AG04449 (cell line): ENCODE results near the gene ZNF491.

Source experiments
- CTCF ChIA-PET: fragments of 350-600 bp; formaldehyde crosslinking; extraction: SDS; loops from one replicate; lab custom pipeline; 2021; ENCODE audit warnings: antibody characterized with exemption; lab: Yijun Ruan, JAX
- POLR2A ChIA-PET: fragments of 400-600, 350-600 bp; formaldehyde crosslinking; extraction: SDS; loops from one replicate; lab custom pipeline; 2020; ENCODE audit warnings: antibody characterized with exemption, inconsistent platforms; lab: Yijun Ruan, JAX
- DNase-seq: peaks from one replicate; pipeline ENCODE4 v3.0.0-alpha.2; 2010; ENCODE audit warnings: low read depth, low spot score
- H3K4me3 ChIP-seq: 2 replicates; pipeline ENCODE4 v1.5.1; 2011; ENCODE audit warnings: low read depth, mild to moderate bottlenecking, control low read depth, low read length
- TF ChIP-seq, protein P1 (sequence below): IDR thresholded peaks from one replicate; pipeline ENCODE4 v1.5.1; 2011; ENCODE audit warnings: mild to moderate bottlenecking, moderate library complexity, low read length, control low read depth, inconsistent platforms; ENCODE audit not compliant: insufficient read depth; ENCODE audit errors: missing control alignments

Gene ZNF491

DNA sequence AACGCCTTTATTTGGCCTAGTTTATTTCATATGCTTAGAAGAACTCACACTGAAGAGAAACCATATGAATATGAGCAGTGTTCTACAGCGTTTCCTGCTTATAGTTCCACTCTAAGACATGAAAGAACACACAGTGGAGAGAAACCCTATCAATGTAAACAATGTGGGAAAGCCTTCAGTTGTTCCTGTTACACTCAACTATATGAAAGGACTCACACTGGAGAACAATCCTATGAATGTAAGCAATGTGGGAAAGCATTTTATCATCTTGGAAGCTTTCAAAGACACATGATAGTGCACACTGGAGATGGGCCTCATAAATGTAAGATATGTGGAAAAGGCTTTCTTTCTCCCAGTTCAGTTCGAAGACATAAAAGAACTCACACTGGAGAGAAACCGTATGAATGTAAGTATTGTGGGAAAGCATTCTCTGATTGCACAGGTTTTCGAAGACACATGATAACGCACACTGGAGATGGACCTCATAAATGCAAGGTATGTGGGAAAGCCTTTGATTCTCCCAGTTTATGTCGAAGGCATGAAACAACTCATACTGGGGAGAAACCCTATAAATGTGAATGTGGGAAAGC lies 17.8 kb upstream of the ZNF491 start:
- TF ChIP-seq, protein P1, sequence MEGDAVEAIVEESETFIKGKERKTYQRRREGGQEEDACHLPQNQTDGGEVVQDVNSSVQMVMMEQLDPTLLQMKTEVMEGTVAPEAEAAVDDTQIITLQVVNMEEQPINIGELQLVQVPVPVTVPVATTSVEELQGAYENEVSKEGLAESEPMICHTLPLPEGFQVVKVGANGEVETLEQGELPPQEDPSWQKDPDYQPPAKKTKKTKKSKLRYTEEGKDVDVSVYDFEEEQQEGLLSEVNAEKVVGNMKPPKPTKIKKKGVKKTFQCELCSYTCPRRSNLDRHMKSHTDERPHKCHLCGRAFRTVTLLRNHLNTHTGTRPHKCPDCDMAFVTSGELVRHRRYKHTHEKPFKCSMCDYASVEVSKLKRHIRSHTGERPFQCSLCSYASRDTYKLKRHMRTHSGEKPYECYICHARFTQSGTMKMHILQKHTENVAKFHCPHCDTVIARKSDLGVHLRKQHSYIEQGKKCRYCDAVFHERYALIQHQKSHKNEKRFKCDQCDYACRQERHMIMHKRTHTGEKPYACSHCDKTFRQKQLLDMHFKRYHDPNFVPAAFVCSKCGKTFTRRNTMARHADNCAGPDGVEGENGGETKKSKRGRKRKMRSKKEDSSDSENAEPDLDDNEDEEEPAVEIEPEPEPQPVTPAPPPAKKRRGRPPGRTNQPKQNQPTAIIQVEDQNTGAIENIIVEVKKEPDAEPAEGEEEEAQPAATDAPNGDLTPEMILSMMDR = no peak
- POLR2A ChIA-PET = no interaction called here
- H3K4me3 ChIP-seq = no peak overlapping the region
- CTCF ChIA-PET = interaction anchor here (5.9 kb wide), 1 partner anchor 16 kb away, joined by 31 read pairs; the partner anchor contains the start of gene ZNF491
- no peak for DNase-seq

DNA sequence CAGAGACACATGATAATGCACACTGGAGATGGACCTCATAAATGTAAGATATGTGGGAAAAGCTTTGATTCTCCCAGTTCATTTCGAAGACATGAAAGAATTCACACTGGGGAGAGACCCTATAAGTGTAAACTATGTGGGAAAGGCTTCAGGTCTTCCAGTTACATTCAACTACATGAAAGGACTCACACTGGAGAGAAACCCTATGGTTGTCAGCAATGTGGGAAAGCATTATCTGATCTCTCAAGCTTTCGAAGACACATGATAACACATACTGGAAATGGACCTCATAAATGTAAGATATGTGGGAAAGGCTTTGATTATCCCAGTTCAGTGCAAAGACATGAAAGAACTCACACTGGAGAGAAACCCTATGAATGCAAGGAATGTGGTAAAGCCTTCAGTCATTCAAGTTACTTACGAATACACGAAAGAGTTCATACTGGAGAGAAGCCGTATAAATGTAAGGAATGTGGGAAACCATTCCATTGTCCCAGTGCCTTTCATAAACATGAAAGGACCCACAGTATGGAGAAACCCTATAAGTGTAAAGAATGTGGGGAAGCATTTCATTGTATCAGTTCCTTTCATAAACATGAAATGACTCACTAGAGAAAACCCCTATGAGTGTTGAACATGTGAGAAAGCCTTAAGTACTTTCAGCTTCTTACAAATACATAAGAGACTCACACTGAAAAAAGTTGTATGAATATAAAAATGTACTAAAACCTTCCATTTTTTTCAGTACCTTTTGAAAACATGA lies 16.8 kb upstream of the ZNF491 start:
- no peak overlapping the region for H3K4me3 ChIP-seq
- TF ChIP-seq, protein P1 = no peak
- POLR2A ChIA-PET = no interaction called here
- CTCF ChIA-PET = interaction anchor here (5.9 kb wide), 1 partner anchor 16 kb away, joined by 31 read pairs; the partner anchor contains the start of gene ZNF491
- no peak for DNase-seq

DNA sequence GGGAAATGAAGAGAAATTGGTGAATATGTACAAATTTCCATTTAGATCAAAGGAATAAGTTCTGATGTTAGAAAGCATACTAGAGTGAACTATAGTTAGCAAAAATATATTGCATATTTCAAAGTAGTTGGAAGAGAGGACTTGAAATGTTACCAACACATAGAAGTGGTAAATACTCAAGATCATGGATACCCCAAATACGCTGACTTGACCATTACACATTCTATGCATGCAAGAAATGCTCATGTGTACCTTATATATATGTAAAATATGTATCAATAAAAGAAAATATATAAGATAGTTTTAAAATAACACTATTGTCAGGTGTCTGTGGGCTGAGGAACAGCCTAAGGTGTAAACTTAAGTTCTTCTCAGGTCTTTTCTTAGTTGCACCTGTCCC lies 14.6 kb upstream of the ZNF491 start:
- ChIA-PET POLR2A (no interaction called here), CTCF (interaction anchor here (1.0 kb wide), 1 partner anchor 14 kb away, joined by 5 read pairs; no protein-coding TSS in a partner anchor)
- no peak for DNase-seq
- TF ChIP-seq, protein P1 = no peak
- no peak overlapping the region for H3K4me3 ChIP-seq

DNA sequence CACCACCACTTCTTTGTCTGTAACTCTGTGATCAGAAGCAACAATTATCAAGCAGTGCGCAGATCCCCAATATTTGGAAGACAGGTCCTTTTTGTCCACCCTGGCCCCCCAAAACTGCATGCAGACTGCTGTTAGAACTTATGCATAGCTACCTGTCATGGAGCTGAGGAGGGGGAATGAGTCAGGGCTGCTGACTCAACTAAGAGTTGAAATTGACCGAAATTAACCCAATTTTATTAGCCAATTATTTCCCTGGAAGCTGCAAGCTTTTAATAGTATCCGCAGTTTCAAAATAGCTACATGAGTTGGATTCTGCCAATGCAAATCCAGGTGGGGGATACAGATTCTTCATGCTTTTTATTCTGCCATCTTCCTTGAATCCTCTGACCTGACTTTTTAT lies 14.0 kb upstream of the ZNF491 start:
- CTCF ChIA-PET = interaction anchor here (1.0 kb wide), 1 partner anchor 13 kb away, joined by 5 read pairs; no protein-coding TSS in a partner anchor

DNA sequence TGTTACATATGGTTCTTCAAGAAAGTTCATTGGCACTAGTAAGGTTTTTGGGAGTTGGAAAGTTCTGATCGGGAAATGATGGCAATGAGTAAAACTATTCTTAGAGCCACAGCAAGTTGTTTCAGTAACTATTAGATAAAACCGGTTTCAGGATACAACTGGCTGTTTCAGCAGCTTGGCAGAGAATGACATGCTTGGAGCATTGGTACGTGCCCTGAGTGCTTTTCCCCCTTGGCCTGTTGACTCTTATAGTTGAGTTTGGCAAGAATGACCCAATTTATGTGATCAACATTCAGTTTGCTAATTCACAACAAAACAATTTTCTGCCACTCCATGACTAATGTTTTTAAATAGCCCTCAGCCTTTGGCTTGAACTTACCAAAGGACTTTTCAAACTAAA lies 10.8 kb upstream of the ZNF491 start:
- POLR2A ChIA-PET = no interaction called here
- CTCF ChIA-PET = interaction anchor here (2.8 kb wide), 1 partner anchor 10 kb away, joined by 19 read pairs; the partner anchor contains the start of gene ZNF491
- no peak for DNase-seq
- TF ChIP-seq, protein P1 = no peak
- H3K4me3 ChIP-seq = no peak overlapping the region

More for the DNA sequence above, 14.0 kb upstream of the ZNF491 start:
- H3K4me3 ChIP-seq = no peak overlapping the region
- TF ChIP-seq, protein P1 = no peak
- POLR2A ChIA-PET = no interaction called here
- no peak for DNase-seq

DNA sequence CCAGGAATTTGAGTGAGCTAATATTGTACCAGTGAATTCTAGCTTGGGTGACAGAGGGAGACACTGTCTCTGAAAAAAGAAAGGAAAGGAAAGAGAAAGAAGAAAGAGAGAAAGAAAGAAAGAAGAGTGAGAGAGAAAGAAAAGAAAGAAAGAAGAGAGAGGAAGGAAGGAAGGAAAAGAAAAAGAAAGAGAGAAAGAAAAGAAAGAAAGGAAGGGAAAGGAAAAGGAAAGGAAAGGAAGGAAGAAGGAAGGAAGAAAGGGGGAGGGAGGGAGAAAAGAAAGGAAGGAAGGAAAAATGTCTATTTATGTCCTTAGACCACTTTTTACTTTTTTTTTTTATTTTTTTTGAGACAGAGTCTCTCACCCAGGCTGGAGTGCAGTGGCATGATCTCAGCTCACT lies 5.4 kb upstream of the ZNF491 start:
- POLR2A ChIA-PET = no interaction called here
- CTCF ChIA-PET = no interaction called here
- TF ChIP-seq, protein P1 = no peak
- H3K4me3 ChIP-seq = no peak overlapping the region
- no peak for DNase-seq
